ENCODE data around the gene PHOSPHO2. TPM values are rescaled to one million over a fixed set of nuclear protein-coding genes. Genes with fewer than 3 reads are reported as not detected.

Gene PHOSPHO2
- total RNA-seq, 1 donor from 2014 or later = 3.2 TPM

- Histone ChIP-seq H3K4me3 (no peak overlapping the region), H3K27me3 (ENCODE audit: low read depth) (no peaks in the 10 kb centered on the region), H3K9me3 (replicated peaks) (no peaks in the 10 kb centered on the region), H3K4me1 (peaks cover 27% of the 10 kb centered on the region), H3K36me3 (no peaks in the 10 kb centered on the region), H3K27ac (replicated peaks) (no peak overlapping the region)
- DNase-seq = no peak
- intact Hi-C loops (cut with micrococcal nuclease) = no loop called here
- TF ChIP-seq, protein P1, sequence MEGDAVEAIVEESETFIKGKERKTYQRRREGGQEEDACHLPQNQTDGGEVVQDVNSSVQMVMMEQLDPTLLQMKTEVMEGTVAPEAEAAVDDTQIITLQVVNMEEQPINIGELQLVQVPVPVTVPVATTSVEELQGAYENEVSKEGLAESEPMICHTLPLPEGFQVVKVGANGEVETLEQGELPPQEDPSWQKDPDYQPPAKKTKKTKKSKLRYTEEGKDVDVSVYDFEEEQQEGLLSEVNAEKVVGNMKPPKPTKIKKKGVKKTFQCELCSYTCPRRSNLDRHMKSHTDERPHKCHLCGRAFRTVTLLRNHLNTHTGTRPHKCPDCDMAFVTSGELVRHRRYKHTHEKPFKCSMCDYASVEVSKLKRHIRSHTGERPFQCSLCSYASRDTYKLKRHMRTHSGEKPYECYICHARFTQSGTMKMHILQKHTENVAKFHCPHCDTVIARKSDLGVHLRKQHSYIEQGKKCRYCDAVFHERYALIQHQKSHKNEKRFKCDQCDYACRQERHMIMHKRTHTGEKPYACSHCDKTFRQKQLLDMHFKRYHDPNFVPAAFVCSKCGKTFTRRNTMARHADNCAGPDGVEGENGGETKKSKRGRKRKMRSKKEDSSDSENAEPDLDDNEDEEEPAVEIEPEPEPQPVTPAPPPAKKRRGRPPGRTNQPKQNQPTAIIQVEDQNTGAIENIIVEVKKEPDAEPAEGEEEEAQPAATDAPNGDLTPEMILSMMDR (IDR thresholded peaks at IDR 0.05; ENCODE audit: borderline replicate concordance) = no peak
Measured at GRCh38 chr2:169716938-169717690, 22.8 kb downstream of the PHOSPHO2 start.

DNA sequence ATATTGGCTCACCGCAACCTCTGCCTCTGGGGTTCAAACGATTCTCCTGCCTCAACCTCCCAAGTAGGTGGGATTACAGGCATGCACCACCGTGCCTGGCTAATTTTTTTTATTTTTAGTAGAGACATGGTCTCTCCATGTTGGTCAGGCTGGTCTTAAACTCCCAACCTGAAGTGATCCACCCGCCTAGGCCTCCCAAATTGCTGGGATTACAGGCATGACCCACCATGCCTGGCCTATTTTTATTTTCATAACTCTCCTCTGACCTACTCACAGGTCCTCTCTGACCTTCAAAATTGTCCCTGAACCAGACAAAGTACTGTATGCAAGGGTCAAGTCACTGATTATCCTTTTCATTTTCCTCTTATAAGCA is 23.4 kb downstream of the PHOSPHO2 start:
- no peak overlapping the region for H3K4me3 ChIP-seq
- H3K9me3 ChIP-seq (replicated peaks) = no peaks in the 10 kb centered on the region
- peaks cover 27% of the 10 kb centered on the region for H3K4me1 ChIP-seq
- H3K27me3 ChIP-seq (ENCODE audit: low read depth) = no peaks in the 10 kb centered on the region
- no peaks in the 10 kb centered on the region for H3K36me3 ChIP-seq
- no peak overlapping the region for H3K27ac ChIP-seq (replicated peaks)
- intact Hi-C loops (cut with micrococcal nuclease) = no loop called here
- TF ChIP-seq, protein P1 (IDR thresholded peaks at IDR 0.05; ENCODE audit: borderline replicate concordance) = no peak
- no peak for DNase-seq

DNA sequence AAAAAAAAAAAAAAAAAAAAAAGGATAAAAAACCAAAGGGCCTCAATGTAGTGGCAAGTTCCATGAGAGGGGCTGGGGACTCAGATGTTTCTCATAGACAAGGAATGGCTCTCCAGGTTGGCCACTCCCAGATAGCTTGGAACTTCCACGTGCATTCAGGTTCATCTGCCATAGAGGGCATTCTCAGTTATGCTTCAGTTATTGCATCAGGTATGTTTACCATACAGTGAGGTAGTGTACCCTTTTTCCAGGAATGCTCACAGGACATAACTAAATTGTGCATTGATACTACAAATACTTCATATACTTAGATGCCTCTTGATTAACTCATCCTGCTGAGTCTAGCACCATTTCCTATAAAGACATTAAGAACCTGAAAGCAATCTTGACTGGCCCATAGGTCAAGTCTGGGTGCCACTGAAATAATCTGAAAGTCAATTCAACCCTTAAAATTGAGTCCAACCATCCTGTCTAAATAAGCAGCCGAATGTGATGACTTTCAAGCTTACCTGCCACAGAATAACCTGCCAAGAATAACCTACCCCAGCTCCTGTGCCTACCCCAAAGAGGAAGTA is 24.7 kb downstream of the PHOSPHO2 start:
- H3K27me3 ChIP-seq (ENCODE audit: low read depth) = no peaks in the 10 kb centered on the region

GRCh38 chr2:169721016-169721415 is 26.7 kb downstream of the PHOSPHO2 start:
- intact Hi-C loops (cut with micrococcal nuclease) = no loop called here
- H3K27me3 ChIP-seq (ENCODE audit: low read depth) = no peaks in the 10 kb centered on the region
- no peak overlapping the region for H3K27ac ChIP-seq (replicated peaks)
- DNase-seq = no peak
- H3K4me1 ChIP-seq = peaks cover 15% of the 10 kb centered on the region
- H3K9me3 ChIP-seq (replicated peaks) = no peaks in the 10 kb centered on the region
- TF ChIP-seq, protein P1 (IDR thresholded peaks at IDR 0.05; ENCODE audit: borderline replicate concordance) = no peak
- H3K36me3 ChIP-seq = no peaks in the 10 kb centered on the region
- no peak overlapping the region for H3K4me3 ChIP-seq

More for the DNA sequence above, 24.7 kb downstream of the PHOSPHO2 start:
- TF ChIP-seq, protein P1 (IDR thresholded peaks at IDR 0.05; ENCODE audit: borderline replicate concordance) = no peak
- peaks cover 27% of the 10 kb centered on the region for H3K4me1 ChIP-seq
- DNase-seq = no peak
- intact Hi-C loops (cut with micrococcal nuclease) = no loop called here
- no peaks in the 10 kb centered on the region for H3K36me3 ChIP-seq
- no peak overlapping the region for H3K27ac ChIP-seq (replicated peaks)
- H3K9me3 ChIP-seq (replicated peaks) = no peaks in the 10 kb centered on the region
- H3K4me3 ChIP-seq = no peak overlapping the region

- no peak for DNase-seq
- Histone ChIP-seq H3K9me3 (replicated peaks) (no peaks in the 10 kb centered on the region), H3K4me1 (no peaks in the 10 kb centered on the region), H3K27ac (replicated peaks) (no peak overlapping the region), H3K27me3 (ENCODE audit: low read depth) (no peaks in the 10 kb centered on the region), H3K36me3 (no peaks in the 10 kb centered on the region), H3K4me3 (no peak overlapping the region)
- intact Hi-C loops (cut with micrococcal nuclease) = no loop called here
- TF ChIP-seq, protein P1 (IDR thresholded peaks at IDR 0.05; ENCODE audit: borderline replicate concordance) = no peak
Measured at GRCh38 chr2:169727065-169727464, 32.8 kb downstream of the PHOSPHO2 start.
